Measurements from ENCODE around the gene FBXO5.

FBXO5 gene

GRCh38 chr6:152954443-152954842 lies 28.4 kb downstream of the FBXO5 start:
- Histone ChIP-seq H3K36me3 (ENCODE audit: control insufficient read depth, low read length) (no peaks in the 10 kb centered on the region), H3K4me2 (ENCODE audit: low read length) (no peak overlapping the region), H3K79me2 (ENCODE audit: control insufficient read depth, low read length) (no peaks in the 10 kb centered on the region), H3K4me3 (ENCODE audit: low read length) (no peak overlapping the region), H3K27me3 (ENCODE audit: control insufficient read depth, low read length) (no peaks in the 10 kb centered on the region), H3K9me2 (replicated peaks; ENCODE audit: control insufficient read depth, low read length) (no peaks in the 10 kb centered on the region), H4K20me1 (ENCODE audit: control insufficient read depth, insufficient read depth, low read depth, low read length) (no peaks in the 10 kb centered on the region), H3K4me1 (ENCODE audit: control insufficient read depth, low read length) (no peaks in the 10 kb centered on the region), H3K27ac (ENCODE audit: low read depth, low read length) (no peak overlapping the region), H3F3A (ENCODE audit: control insufficient read depth, insufficient read depth) (no peaks in the 10 kb centered on the region), H3K9me3 (ENCODE audit: control insufficient read depth, insufficient read depth, low read length) (no peaks in the 10 kb centered on the region)
- TF ChIP-seq EZH2phosphoT487 (IDR thresholded peaks at IDR 0.05; ENCODE audit: borderline replicate concordance, low read length), result no peak
- TF ChIP-seq CTCF (IDR thresholded peaks at IDR 0.05; ENCODE audit: low read depth, low read length, poor library complexity, severe bottlenecking), result no peak

GRCh38 chr6:152952866-152953509 lies 29.9 kb downstream of the FBXO5 start:
- H3F3A ChIP-seq (ENCODE audit: control insufficient read depth, insufficient read depth), result no peaks in the 10 kb centered on the region
- H3K9me3 ChIP-seq (ENCODE audit: control insufficient read depth, insufficient read depth, low read length), result no peaks in the 10 kb centered on the region
- H3K79me2 ChIP-seq (ENCODE audit: control insufficient read depth, low read length), result no peaks in the 10 kb centered on the region
- no peak overlapping the region for H3K4me2 ChIP-seq (ENCODE audit: low read length)
- no peaks in the 10 kb centered on the region for H3K36me3 ChIP-seq (ENCODE audit: control insufficient read depth, low read length)
- no peaks in the 10 kb centered on the region for H3K4me1 ChIP-seq (ENCODE audit: control insufficient read depth, low read length)
- no peak overlapping the region for H3K27ac ChIP-seq (ENCODE audit: low read depth, low read length)
- H4K20me1 ChIP-seq (ENCODE audit: control insufficient read depth, insufficient read depth, low read depth, low read length), result no peaks in the 10 kb centered on the region
- H3K4me3 ChIP-seq (ENCODE audit: low read length), result no peak overlapping the region
- TF ChIP-seq CTCF (IDR thresholded peaks at IDR 0.05; ENCODE audit: low read depth, low read length, poor library complexity, severe bottlenecking), result peak; percentile 60
- no peak for TF ChIP-seq EZH2phosphoT487 (IDR thresholded peaks at IDR 0.05; ENCODE audit: borderline replicate concordance, low read length)
- H3K9me2 ChIP-seq (replicated peaks; ENCODE audit: control insufficient read depth, low read length), result no peaks in the 10 kb centered on the region
- peaks cover 4% of the 10 kb centered on the region; the same call in 1 of the 2 replicates for H3K27me3 ChIP-seq (ENCODE audit: control insufficient read depth, low read length)

GRCh38 chr6:152952045-152952444 lies 30.8 kb downstream of the FBXO5 start:
- Histone ChIP-seq H3K4me3 (ENCODE audit: low read length) (no peak overlapping the region), H3K27ac (ENCODE audit: low read depth, low read length) (no peak overlapping the region), H3K9me3 (ENCODE audit: control insufficient read depth, insufficient read depth, low read length) (no peaks in the 10 kb centered on the region), H3K9me2 (replicated peaks; ENCODE audit: control insufficient read depth, low read length) (no peaks in the 10 kb centered on the region), H4K20me1 (ENCODE audit: control insufficient read depth, insufficient read depth, low read depth, low read length) (no peaks in the 10 kb centered on the region), H3K36me3 (ENCODE audit: control insufficient read depth, low read length) (no peaks in the 10 kb centered on the region), H3K4me1 (ENCODE audit: control insufficient read depth, low read length) (no peaks in the 10 kb centered on the region), H3F3A (ENCODE audit: control insufficient read depth, insufficient read depth) (no peaks in the 10 kb centered on the region), H3K27me3 (ENCODE audit: control insufficient read depth, low read length) (peaks cover 6% of the 10 kb centered on the region; the same call in 1 of the 2 replicates), H3K4me2 (ENCODE audit: low read length) (no peak overlapping the region), H3K79me2 (ENCODE audit: control insufficient read depth, low read length) (no peaks in the 10 kb centered on the region)
- TF ChIP-seq EZH2phosphoT487 (IDR thresholded peaks at IDR 0.05; ENCODE audit: borderline replicate concordance, low read length) (no peak), CTCF (IDR thresholded peaks at IDR 0.05; ENCODE audit: low read depth, low read length, poor library complexity, severe bottlenecking) (no peak)
